DOHH2 (cell line): Measurements from ENCODE around the gene SIAH2.

Experiments
- CTCF ChIP-seq: fragments of 200-600 bp; sonication (generic); IDR thresholded peaks from one replicate; pipeline ENCODE4 v1.5.1; 2014; ENCODE audit warnings: antibody characterized with exemption, mild to moderate bottlenecking, low read depth, low read length; ENCODE audit not compliant: poor library complexity, severe bottlenecking
- EZH2phosphoT487 ChIP-seq: fragments of 200-600 bp; sonication (generic); IDR thresholded peaks from 2 replicates; pipeline ENCODE4 v1.6.1; 2017; ENCODE audit warnings: borderline replicate concordance, mild to moderate bottlenecking, antibody characterized with exemption, low read length, moderate library complexity, mixed read lengths

- TF ChIP-seq CTCF (no peak), EZH2phosphoT487 (no peak)
Observed at GRCh38 chr3:150725548-150725947, 37.4 kb downstream of the SIAH2 start.
